NCI-H1092 (cell line): ENCODE measurements around the gene FCER1A.
"Not testable (repeated sequence)": the region's sequence is repeated elsewhere in the genome, so short reads cannot be mapped to it uniquely, and the experiment has no call there.

Source experiments
- DNase-seq: peaks from one replicate; lab custom pipeline; 2025; lab: John Stamatoyannopoulos, UW

FCER1A gene

DNA sequence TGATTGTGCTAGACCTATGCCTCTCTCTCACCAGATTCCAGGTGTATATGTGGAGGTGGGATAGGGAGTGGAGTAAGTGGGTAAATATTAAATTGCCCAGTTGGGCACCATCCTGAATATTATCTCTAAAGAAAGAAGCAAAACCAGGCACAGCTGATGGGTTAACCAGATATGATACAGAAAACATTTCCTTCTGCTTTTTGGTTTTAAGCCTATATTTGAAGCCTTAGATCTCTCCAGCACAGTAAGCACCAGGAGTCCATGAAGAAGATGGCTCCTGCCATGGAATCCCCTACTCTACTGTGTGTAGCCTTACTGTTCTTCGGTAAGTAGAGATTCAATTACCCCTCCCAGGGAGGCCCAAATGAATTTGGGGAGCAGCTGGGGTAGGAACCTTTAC, at the start of gene FCER1A:
Gene FCER1A (plus strand): TSS at position 242 of the 400 bp plus-strand sequence. CDS start 29 bp downstream, at position 271.
- DNase-seq = no peak

DNA sequence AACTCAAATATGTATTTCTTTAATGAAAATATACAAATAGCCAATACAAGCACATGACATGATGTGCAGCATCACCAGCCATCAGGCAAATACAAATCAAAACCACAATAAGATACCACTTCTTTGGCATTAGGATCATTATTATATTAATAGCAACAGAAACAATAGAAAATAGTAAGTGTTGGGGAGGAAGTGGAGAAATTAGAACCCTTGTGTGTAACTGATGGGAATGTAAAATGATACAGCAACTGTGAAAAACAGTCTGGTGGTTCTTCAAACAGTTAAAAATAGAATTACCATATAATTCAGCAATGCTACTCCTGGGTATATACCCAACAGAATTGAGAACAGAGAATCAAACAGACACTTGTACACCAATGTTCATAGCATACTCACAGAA, 40.8 kb upstream of the FCER1A start:
- no peak for DNase-seq

DNA sequence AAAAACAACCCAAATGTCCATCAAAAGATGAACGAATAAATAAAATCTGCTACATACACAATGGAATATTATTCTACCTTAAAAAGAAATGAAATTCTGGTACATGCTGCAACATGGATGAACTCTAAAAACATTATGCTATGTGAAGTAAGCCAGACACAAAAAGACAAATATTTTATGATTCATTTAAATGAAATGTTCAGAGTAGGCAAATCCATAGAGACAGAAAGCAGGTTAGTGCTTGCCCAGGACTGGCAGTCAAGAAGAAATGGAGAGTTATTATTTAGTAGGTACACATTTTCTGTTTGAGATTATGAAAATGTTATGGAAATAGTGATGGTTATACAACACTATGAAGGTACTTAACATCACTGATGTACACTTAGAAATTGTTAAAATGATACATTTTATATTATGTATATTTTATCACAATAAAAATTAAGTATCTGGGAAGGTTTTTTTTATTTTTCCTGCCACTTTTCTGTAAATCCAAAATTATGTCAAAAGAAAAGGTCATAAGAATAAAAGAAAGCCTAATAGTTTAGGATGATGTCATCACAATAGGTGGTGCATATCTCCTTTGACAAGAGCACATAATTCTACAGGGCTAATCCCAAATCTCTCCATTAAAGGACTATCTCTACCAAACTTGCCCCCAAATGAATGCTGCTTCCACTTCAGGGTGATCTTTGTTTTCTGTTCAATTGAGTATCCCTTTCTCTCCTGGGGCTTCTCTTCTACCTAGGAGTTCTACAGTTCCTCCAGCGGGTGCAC, 40.2 kb upstream of the FCER1A start:
- no peak for DNase-seq

DNA sequence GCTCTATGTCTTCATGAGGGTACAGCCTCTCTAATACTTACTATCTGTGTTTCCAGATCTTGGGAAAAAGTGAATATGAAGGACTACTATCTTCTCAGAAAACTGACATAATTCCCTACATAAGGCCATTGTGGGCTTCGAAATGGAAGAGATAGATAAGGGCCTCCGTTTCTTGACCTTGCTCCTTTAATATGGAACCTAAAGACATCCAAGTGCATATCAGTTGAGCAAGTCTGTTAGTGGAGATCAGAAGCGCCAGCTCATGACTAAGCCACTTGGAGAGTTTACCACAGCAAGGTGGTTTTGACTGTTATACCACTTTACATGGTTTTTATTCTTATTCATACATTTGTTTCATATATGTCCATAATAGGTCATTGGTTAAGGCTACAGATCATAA, 35.3 kb upstream of the FCER1A start:
- DNase-seq = no peak

DNA sequence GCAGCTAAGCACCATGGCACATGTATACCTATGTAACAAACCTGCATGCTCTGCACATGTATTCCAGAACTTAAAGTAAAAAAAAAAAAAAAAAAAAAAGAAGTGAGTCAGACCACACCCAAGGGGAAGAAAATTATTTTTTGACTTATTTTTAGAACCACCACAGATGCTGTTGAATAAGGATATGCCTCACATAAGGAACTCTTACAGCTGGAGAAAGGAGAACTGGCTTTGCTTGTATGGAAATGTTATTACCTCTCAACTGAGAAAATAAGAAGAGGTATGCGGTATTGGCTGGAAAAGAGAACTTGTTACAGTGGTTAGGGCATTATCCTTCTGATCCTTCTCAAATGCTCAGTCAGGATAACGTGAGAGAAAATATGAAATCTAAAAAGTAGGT, 27.5 kb upstream of the FCER1A start:
- DNase-seq = no peak

DNA sequence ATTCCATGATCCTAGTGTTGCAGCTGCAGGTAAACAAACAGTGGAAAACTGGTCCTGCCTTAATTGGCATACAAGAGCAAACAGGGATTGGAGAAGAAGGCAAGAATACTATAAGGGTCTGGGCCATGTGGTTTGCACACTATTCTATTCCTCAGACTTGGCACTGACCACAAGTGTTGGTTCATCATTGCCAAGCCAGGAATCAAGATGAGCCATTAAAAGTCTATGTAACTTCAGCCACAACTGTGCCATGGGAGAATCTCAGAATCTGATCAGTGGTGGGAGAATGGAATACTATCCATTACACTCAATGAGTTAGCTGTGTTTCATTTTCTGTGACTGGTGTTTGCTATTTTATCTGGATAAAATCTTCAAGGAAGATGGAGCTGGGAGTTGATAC, 26.2 kb upstream of the FCER1A start:
- no peak for DNase-seq

DNA sequence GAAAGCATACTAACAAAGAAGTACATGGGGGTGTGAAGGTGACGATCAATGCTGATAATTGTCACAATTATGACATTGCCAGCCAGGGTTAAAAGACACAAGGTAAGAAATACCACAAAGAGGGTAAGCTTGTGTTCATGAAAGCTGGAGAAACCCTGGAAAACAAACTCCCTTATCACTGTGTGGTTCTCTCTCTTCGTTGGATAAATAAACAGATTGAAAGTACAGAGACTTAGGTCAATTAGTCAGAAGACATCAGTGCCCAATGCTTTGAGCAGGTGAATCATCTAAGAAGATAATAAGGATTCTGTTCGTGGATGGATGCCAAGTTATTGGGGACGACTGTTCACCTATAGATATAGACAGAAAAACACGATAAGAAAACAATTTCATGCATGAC, 22.4 kb upstream of the FCER1A start:
- DNase-seq = no peak

DNA sequence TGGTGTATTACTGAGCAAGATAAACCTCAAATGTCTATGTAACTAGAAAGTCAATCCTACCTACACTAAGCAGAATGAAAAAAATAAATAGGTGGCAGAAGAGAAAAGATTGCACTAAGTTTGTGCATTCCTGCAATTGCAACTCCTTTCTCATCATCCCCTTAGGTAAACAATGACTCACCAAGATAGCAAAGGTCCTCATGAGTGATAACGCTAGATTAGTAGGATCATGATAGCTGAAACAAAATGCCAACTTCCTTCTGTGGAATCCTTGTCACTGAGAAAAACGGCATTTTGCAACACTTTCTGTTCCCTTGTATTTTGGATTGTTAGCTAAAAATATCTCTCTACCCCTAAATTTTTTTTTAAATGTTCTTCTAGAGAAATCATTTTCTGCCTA, 20.0 kb upstream of the FCER1A start:
- no peak for DNase-seq

DNA sequence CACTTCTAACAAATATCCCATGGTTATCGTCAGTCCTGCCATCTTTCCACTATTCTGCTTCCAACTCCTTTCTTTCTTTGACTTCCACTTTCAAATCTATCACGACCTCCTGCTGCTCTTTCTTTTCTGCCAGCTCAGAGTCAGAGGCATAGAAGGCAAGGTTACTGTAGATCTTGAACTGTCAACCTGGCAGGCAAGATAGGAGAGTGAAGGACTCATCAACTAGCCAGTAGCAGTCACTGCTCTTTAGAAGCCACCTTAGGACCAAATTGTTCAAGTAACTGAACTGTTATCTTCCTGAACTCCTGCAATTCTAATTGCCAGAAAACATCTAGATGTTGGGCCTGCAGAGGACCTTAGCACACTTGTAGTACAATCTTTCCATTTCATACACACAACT, 13.1 kb upstream of the FCER1A start:
- DNase-seq = no peak

DNA sequence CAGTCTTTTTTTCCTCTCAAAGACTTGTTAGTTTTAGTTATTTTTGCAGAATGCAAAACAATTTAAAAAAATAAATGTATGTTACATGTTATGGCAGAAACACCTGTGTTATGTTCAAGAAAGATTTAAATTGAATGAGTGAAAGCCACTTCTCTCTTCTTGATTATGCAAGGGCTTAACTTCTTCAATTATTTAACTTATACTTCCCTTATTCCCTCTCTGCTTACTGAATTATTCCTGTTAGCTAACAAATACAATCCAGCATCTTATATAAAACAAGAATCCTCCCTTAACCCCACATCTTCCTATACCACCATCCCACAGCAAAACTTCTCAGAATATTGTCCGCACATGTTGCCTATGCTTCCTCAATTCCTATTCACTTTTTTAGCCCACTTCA, 10.7 kb upstream of the FCER1A start:
- DNase-seq = no peak

DNA sequence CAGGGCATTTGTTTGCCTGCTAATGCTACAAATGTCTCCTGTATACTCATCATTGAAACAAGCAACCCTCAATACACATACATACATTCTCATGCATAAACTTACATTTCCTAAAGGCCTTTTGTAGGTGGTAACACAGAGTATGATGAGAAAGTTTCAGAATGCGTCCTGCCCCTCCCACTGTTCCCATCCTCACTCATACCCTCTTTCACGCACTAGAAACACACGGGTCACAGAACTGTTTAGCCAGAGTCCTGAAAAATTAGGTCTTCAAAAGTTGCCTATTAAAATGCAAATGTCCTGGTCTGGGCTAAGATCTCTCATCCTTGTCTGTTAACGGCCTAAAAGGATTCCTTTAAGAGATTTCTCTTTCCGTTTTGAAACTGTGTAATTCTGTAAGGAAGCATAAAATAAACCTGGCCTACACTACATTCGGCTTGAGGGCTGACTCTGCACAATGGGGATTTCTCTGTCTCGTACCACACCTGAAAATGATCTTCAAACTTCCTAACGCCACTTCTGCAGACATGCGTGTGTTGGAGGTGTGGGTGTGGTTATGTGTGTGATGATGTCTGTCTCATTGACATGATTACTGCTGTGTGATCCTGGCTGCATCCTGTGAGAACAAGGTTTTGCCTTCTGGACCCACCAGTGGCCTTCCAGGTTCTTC, 5.3 kb upstream of the FCER1A start:
- DNase-seq = no peak

DNA sequence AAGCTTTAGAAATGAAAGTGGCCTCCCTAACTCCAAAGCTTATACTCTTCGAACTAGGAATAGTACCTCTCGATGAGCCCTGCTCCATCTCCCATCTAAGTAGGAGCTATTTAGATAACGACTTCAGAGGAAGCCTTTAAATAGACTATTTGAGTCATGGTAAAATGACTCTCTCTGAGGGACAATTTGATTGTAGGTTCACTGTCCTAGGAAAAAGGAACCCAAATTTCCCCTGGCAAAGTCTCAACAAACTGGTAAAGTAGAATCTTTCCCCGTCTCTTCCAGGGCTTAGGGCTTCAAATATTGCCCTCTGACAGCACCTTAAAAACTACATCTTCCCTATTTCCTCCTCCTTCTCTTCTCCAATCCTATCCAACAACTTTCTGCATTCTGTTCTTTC, 2.0 kb upstream of the FCER1A start:
- no peak for DNase-seq

DNA sequence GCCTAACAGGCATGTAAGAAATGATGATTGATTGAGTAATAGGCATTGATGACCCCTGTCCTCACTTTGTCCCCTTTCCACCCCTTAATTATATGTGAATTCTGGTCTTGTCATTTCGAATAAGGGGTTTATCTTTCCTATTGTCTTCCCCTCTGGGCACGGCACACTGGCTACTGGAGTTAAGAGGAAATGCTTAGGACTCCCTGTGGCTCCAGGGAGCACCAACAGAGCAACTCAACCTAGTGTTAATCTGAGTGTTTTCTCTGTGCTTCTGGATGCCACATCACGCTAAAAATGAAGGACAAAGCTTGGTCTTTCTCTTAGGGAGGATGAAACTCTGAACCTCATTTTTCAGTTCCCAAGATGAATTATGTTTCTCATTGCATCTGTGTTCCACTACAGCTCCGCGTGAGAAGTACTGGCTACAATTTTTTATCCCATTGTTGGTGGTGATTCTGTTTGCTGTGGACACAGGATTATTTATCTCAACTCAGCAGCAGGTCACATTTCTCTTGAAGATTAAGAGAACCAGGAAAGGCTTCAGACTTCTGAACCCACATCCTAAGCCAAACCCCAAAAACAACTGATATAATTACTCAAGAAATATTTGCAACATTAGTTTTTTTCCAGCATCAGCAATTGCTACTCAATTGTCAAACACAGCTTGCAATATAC, 5.3 kb downstream of the FCER1A start:
- DNase-seq = no peak

DNA sequence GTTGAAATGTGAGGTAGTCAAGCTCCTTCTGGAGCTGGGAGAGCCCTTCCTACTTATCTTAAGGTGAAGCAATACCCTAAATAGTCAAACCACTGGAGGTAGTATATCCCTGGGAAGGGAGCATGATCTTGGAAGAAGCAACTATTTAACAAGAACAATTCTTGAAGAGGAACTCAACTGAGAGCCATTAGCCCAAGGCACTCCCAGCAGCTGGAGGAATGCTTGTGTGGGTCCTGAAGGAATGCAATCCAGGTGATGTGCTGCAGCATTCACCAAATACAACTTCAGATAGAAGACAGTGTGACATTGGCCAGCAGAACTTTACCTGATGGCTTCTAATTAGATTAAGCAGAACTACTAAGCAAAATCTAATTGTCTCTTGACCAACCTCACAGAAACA, 9.5 kb downstream of the FCER1A start:
- no peak for DNase-seq

DNA sequence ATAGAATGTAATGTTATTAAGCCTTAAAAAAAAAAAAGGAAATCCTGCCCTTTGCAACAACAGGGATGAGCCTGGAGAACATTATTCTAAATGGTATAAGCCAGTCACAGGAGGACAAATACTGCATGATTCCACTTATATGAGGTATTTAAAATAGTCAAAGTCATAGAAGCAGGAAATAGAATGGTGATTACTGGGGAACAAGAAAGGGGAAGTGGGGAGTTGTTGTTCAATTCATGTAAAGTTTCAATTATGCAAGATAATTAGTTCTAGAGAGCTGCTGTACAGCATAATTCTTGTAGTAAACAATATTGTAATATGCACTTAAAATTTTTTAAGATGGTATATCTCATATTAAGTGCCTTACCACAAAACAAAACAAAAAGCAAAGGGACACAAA, 13.2 kb downstream of the FCER1A start:
- DNase-seq = no peak

DNA sequence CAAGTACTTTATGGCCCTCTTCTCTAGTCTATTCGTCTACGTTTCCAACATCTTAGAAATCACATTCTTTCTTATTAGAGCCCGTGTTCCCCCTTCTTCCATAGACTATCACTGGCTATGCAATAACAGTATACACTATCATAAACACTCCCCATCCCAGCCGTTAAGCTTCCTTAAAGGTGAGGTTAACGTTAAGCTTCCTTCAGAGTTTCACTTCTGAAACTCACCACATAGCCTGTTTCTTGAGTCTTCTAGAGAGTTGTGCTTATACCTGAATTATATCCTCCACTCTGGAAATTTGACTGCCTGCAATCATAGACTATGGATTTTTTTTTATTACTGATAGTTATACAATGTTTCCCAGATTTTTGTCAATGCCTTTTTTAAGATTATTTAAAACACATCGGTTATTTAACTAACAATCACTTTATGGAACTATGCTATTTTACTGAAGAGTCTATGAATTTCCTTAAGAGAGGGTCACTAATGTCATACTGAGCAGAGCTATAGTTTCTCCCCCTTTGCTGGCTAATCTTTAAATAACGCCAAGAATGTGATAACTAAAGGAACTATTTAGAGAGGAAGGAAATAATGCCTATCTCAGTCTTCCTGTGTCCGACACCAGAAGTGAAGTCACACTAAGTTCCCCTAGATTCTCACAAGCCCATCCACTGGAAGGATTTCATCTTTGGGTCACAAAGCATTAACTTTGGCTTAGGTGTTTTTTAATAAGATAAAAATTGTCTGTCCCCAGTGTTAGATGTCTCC, 16.8 kb downstream of the FCER1A start:
- no peak for DNase-seq

DNA sequence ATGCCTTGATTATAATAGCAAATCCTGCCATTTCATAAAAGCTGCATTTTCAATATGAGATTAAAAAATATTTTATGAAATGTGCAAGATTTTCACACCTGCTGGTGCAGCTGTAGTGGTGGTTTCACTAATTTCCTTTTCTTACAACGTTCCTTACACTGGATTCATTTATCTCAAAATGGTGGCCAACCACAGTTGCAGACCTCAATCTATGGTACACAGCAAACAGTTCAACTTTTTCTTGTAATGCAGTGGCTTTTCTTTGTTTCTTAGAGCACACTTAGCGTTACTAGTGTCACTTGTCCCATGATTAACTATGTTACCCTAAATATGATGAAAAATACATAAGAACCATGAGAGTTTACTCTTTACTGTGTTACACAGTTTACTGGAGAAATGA, 32.7 kb downstream of the FCER1A start:
- no peak for DNase-seq

DNA sequence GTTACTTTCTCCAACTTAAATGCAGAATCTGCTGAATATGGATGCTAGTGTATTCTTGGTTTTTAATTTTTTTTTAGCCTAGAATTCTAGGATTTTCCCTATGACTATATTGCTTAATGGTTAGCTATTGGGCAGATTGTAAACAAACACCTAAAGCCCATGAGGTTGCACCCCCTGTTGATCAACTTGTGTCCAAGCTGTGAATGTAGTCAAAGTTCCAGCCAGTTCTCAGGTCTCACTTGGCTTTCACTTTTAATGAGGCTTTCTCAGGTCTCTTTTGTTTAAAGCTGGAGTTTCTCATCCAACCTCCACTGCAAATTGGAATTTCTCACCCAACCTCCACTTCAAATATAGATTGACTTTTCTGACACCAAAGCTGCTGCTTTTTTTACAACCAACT, 35.9 kb downstream of the FCER1A start:
- no peak for DNase-seq

DNA sequence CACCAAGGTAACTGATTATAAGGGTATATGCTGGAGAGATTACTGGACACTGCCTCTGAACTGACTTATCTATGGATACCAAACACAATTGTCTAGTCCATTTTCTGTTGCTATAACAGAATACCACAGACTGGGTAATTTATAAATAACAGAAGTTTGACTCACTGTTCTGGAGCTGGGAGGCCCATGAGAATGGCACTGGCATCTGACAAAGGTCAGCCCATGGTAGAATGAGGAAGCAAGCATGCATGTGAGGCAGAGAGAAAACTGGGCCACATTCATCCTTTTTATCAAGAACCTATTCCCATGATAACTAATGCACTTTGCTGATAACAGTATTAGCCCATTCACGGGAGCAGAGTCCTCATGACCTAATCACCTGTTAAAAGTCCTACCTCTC, 37.4 kb downstream of the FCER1A start:
- no peak for DNase-seq

DNA sequence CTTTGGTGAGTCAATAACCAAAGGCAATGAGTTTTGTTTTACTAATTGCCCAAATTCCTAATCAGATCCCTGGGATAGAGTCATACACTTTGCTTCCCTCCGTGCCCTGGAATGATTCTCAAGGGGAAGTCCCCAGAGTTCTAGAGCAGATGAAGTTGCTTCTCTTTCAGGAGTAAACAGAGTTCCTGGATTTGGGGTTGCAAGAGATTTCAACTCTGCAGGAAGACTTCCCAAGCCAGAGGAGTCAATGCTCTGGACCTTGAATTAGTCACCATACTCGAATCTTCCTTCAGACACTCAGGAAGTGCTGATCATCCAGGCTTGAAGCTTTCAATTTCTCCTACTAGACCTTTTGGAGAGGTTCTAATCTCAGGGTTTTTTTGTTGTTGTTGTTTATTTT, 39.6 kb downstream of the FCER1A start:
- DNase-seq = no peak

DNA sequence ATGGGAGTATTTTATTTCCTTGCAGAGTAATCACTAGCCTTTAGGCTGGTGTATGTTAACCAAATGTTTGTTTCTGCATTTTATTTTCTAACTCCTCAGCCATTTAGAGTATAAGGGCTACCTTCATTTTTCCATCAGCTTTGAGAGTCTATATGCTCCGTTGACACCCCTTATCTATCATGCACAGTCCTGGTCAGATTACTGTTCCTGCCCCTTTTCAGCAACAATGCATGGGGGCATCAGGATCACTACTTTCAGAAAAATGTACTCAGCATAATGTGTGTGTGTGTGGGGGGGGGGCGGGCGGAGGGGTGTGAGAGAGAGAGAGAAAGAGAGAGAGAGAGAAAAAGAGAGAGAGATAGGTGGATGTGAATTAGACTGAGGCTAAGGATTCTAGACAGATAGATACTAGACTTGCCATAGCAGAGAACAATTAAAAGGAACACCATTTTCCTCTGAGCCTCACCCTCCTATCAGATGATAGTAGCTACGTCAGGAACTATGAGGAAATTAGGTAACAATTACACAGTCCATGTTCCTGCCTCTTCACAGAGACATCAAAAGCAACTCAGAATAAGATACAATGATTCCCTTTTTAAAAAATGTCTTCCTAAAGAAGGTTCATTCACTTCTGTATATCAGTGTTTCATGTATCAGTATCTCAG, 40.8 kb downstream of the FCER1A start:
- DNase-seq = no peak

DNA sequence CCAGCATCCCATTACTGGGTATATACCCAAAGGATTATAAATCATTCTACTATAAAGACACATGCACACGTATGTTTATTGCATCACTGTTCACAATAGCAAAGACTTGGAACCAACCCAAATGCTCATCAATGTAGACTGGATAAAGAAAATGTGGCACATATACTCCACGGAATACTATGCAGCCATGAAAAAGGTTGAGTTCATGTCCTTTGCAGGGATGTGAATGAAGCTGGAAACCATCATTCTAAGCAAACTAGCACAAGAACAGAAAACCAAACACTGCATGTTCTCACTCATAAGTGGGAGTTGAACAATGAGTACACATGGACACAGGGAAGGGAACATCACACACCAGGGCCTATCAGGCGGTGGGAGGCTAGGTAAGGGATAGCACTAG, 47.2 kb downstream of the FCER1A start:
- not testable (repeated sequence) for DNase-seq
